Ammon's horn (tissue), 1 donor: ENCODE measurements around the gene GSG1.
"Not testable (repeated sequence)": the region's sequence is repeated elsewhere in the genome, so short reads cannot be mapped to it uniquely, and the experiment has no call there.

Source experiments
- DNase-seq: peaks from one replicate; pipeline ENCODE4 v3.0.0-alpha.2; 2016; ENCODE audit warnings: low spot score

The GSG1 gene

GRCh38 chr12:13053617-13054016 lies 49.9 kb downstream of the GSG1 start:
- DNase-seq, result not testable (repeated sequence)

- no peak for DNase-seq
These were observed 51.0 kb downstream of the GSG1 start for GRCh38 chr12:13052421-13052820.

GRCh38 chr12:13049816-13050215 lies 53.7 kb downstream of the GSG1 start:
- DNase-seq, result no peak

- no peak for DNase-seq
These were observed 56.5 kb downstream of the GSG1 start for GRCh38 chr12:13046964-13047363.

GRCh38 chr12:13045816-13046215 lies 57.7 kb downstream of the GSG1 start:
- no peak for DNase-seq

GRCh38 chr12:13044906-13045299 lies 58.6 kb downstream of the GSG1 start:
- DNase-seq, result no peak

- peak; percentile 83 for DNase-seq
These were observed 59.2 kb downstream of the GSG1 start, which contains the start of gene FAM234B for GRCh38 chr12:13044002-13044905. FAM234B (plus strand) TSS chr12:13044381; CDS start chr12:13044404, 23 bp downstream.

GRCh38 chr12:13042666-13043230 lies 60.7 kb downstream of the GSG1 start:
- no peak for DNase-seq

- DNase-seq, result no peak
These were observed 62.2 kb downstream of the GSG1 start for GRCh38 chr12:13041224-13041623.

- DNase-seq, result no peak
These were observed 64.0 kb downstream of the GSG1 start for GRCh38 chr12:13039328-13039956.

- DNase-seq, result peak; percentile 35
These were observed 64.8 kb downstream of the GSG1 start for GRCh38 chr12:13038491-13039161.

- DNase-seq, result no peak
These were observed 66.6 kb downstream of the GSG1 start for GRCh38 chr12:13036881-13037280.

GRCh38 chr12:13035335-13035734 lies 68.1 kb downstream of the GSG1 start:
- not testable (repeated sequence) for DNase-seq
